HCT116 (cell line): ENCODE data around the gene GRID2. TPM values are rescaled to one million over a fixed set of nuclear protein-coding genes. Genes with fewer than 3 reads are reported as not detected.

Experiments used
- ATAC-seq: fragments of 200-7000 bp; cut with Tn5 transposase; 2 replicates; pipeline ENCODE4 v1.9.1; 2020; ENCODE audit warnings: mild to moderate bottlenecking, moderate library complexity
- BruUV-seq: library from RNA; stranded (reverse); fragments of 400-500 nt; replicated peaks from 2 replicates; lab custom pipeline; 2021; lab: Mats Ljungman, UMichigan
- CTCF ChIA-PET: fragments of 300-600 bp; sonication (Branson Sonifier 250); formaldehyde crosslinking; loops from one replicate; lab custom pipeline; 2021; ENCODE audit warnings: antibody characterized with exemption; lab: Charles Lee
- POLR2A ChIA-PET: fragments of 300-600, 350-600 bp; sonication (Branson Sonifier 250); formaldehyde crosslinking; loops from one replicate; lab custom pipeline; 2021; ENCODE audit warnings: antibody characterized with exemption; lab: Charles Lee
- RAD21 ChIA-PET, 2 experiments: fragments of 300-600 bp; sonication (Branson Sonifier 250); formaldehyde crosslinking; loops; one replicate each; lab custom pipeline; 2023; ENCODE audit warnings: low total read pairs in 2 of 2; ENCODE audit not compliant: uncharacterized antibody in 2 of 2, unreplicated experiment in 2 of 2, low non-redundant PET in 1 of 2; lab: Charles Lee
- DNase-seq: peaks from one replicate; pipeline ENCODE4 v3.0.0-alpha.2; 2010; ENCODE audit warnings: low read depth, low spot score
- H2AFZ ChIP-seq: fragments of 200-600 bp; shearing (Covaris generic), sonication (generic); 2 replicates; pipeline ENCODE4 v1.6.1; 2017; ENCODE audit warnings: low read depth, mixed run types, mixed read lengths, antibody characterized with exemption, low read length; ENCODE audit not compliant: poor library complexity, severe bottlenecking
- H3K27ac ChIP-seq: 2 replicates; pipeline ENCODE4 v1.5.1; 2012; ENCODE audit warnings: low read depth, low read length
- H3K27me3 ChIP-seq: fragments of 200-600 bp; sonication (generic); 2 replicates; pipeline ENCODE4 v1.6.1; 2016; ENCODE audit warnings: mixed run types, low read length, mixed read lengths; ENCODE audit not compliant: insufficient read depth
- H3K36me3 ChIP-seq, 2 experiments: fragments of 200-500 bp in 1 of 2; fragments of 200-600 bp in 1 of 2; sonication (Bioruptor generic) in 1 of 2; sonication (generic) in 1 of 2; 2 replicates each; pipeline versions ENCODE4 v1.5.1 to v1.6.1; 2014 to 2016; ENCODE audit warnings: low read length in 2 of 2, inconsistent platforms in 1 of 2, mixed read lengths in 1 of 2, mixed run types in 1 of 2; ENCODE audit not compliant: insufficient read depth in 2 of 2, control insufficient read depth in 1 of 2
- H3K4me1 ChIP-seq, 2 experiments: fragments of 200-600 bp in 1 of 2; sonication (generic) in 1 of 2; 2 replicates each; pipeline versions ENCODE4 v1.5.1 to v1.6.1; 2012 to 2017; ENCODE audit warnings: low read length in 2 of 2, inconsistent platforms in 1 of 2, mild to moderate bottlenecking in 1 of 2, mixed read lengths in 1 of 2, mixed run types in 1 of 2, moderate library complexity in 1 of 2; ENCODE audit not compliant: insufficient read depth in 2 of 2, control insufficient read depth in 1 of 2
- H3K4me2 ChIP-seq: fragments of 200-600 bp; sonication (generic); 2 replicates; pipeline ENCODE4 v1.6.1; 2017; ENCODE audit warnings: mixed run types, low read length, mixed read lengths
- H3K4me3 ChIP-seq, 2 experiments: fragments of 200-600 bp in 1 of 2; sonication (generic) in 1 of 2; replicated peaks in 1 of 2; 2 replicates each; pipeline ENCODE4 v1.5.1; 2011 to 2016; ENCODE audit warnings: low read length in 2 of 2, control low read depth in 1 of 2, low read depth in 1 of 2, mild to moderate bottlenecking in 1 of 2, mixed read lengths in 1 of 2, mixed run types in 1 of 2
- H3K79me2 ChIP-seq: fragments of 200-600 bp; sonication (generic); 2 replicates; pipeline ENCODE4 v1.6.1; 2017; ENCODE audit warnings: mild to moderate bottlenecking, mixed run types, low read length, moderate library complexity, mixed read lengths; ENCODE audit not compliant: insufficient read depth
- H3K9ac ChIP-seq: fragments of 200-600 bp; sonication (generic); 2 replicates; pipeline ENCODE4 v1.6.1; 2016; ENCODE audit warnings: low read length, mixed read lengths
- H3K9me2 ChIP-seq: fragments of 200-600 bp; sonication (generic), shearing (Covaris generic); 2 replicates; pipeline ENCODE4 v1.6.1; 2017; ENCODE audit warnings: mixed run types, mild to moderate bottlenecking, moderate library complexity; ENCODE audit not compliant: insufficient read depth
- H3K9me3 ChIP-seq, 2 experiments: fragments of 200-500 bp in 1 of 2; fragments of 200-600 bp in 1 of 2; sonication (Bioruptor generic) in 1 of 2; sonication (generic) in 1 of 2; 2 replicates each; pipeline ENCODE4 v1.6.1; 2014 to 2017; ENCODE audit warnings: low read length in 2 of 2, mixed read lengths in 2 of 2, inconsistent platforms in 1 of 2, low read depth in 1 of 2, mild to moderate bottlenecking in 1 of 2, mixed run types in 1 of 2, moderate library complexity in 1 of 2; ENCODE audit not compliant: control insufficient read depth in 1 of 2, insufficient read depth in 1 of 2
- H4K20me1 ChIP-seq: fragments of 200-600 bp; sonication (generic), shearing (Covaris generic); 2 replicates; pipeline ENCODE4 v1.6.1; 2017; ENCODE audit warnings: mixed run types, mild to moderate bottlenecking, moderate library complexity; ENCODE audit not compliant: insufficient read depth
- ELF1 ChIP-seq: IDR thresholded peaks from 2 replicates; pipeline ENCODE4 v1.6.1; 2012; ENCODE audit warnings: low read depth, borderline replicate concordance
- FOSL1 ChIP-seq: IDR thresholded peaks from 2 replicates; pipeline ENCODE4 v1.6.1; 2012; ENCODE audit warnings: low read depth
- POLR2A ChIP-seq: IDR thresholded peaks from 2 replicates; pipeline ENCODE4 v1.7.0; 2011; ENCODE audit warnings: borderline replicate concordance; ENCODE audit not compliant: insufficient read depth, insufficient read length; ENCODE audit errors: extremely low read depth
- RAD21 ChIP-seq: IDR thresholded peaks from 2 replicates; pipeline ENCODE4 v1.6.1; 2012; ENCODE audit warnings: low read depth, mild to moderate bottlenecking
- SIN3A ChIP-seq: IDR thresholded peaks from 2 replicates; pipeline ENCODE4 v1.6.1; 2012; ENCODE audit warnings: low read depth
- SP1 ChIP-seq: IDR thresholded peaks from 2 replicates; pipeline ENCODE4 v1.6.1; 2012; ENCODE audit warnings: low read depth
- intact Hi-C: fragments of 100-400 bp; cut with micrococcal nuclease; formaldehyde crosslinking; loops from 2 replicates; pipeline ENCODE4 v1.10.0; 2022
- total RNA-seq: library from RNA; stranded (reverse); gene quantifications from one replicate; pipeline ENCODE4 v1.2.1, GENCODE V29; 2021; ENCODE audit not compliant: unreplicated experiment
- TF ChIP-seq, protein P1 (sequence below): IDR thresholded peaks from 2 replicates; pipeline ENCODE4 v1.6.1; 2012

Gene GRID2
- total RNA-seq, 1 experiment from 2014 or later: not detected

DNA sequence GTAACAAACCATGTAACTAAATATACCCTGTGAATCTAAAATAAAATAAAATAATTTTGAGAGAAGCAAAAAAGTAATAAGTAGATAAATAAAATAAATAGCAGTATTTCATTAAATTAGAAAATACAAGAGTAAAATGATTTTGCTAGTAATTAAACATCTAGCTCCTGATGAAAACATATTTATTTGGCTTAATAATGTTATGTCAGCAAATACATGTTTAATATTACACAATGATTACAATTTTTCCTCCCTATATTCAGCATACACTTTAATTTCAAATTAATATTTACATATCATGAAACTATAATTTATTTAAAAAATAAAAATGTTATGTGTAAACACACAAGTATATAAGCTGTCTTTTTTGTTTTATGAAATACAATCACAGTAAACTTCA lies 697.1 kb downstream of the GRID2 start:
- ChIA-PET CTCF (no interaction called here), RAD21 (no interaction called here), POLR2A (no interaction called here)
- Histone ChIP-seq H3K9me2 (no peaks in the 10 kb centered on the region), H4K20me1 (no peaks in the 10 kb centered on the region), H3K36me3 (no peaks in the 10 kb centered on the region), H3K79me2 (no peaks in the 10 kb centered on the region), H3K4me3 (no peak overlapping the region), H3K4me2 (no peak overlapping the region), H2AFZ (no peak overlapping the region), H3K9me3 (no peaks in the 10 kb centered on the region), H3K4me1 (no peaks in the 10 kb centered on the region), H3K9ac (no peak overlapping the region), H3K27me3 (no peaks in the 10 kb centered on the region), H3K27ac (no peak overlapping the region)
- intact Hi-C loops: no loop called here
- TF ChIP-seq POLR2A (no peak), SIN3A (no peak)
- TF ChIP-seq, protein P1, sequence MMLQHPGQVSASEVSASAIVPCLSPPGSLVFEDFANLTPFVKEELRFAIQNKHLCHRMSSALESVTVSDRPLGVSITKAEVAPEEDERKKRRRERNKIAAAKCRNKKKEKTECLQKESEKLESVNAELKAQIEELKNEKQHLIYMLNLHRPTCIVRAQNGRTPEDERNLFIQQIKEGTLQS: no peak
- ATAC-seq (no peak), DNase-seq (no peak)
- BruUV-seq: no TSS peak

DNA sequence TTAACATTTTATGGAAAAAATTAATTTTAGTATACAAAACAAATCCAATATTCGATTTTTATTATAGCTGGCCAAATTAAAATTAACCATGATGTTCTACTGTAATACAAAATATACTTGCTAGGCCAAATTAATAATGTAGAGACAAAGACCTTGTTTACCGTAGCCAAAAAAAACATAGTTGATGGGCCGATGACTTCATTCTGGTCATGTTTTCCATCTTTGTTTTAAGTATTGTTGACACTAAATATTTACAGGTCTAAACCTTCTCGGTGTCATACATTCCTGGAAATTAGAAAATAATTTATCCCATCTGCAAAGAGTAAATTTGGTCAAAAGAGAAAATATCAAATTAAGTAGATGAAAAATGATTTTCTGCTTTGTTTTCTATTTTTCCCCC lies 698.5 kb downstream of the GRID2 start:
- H3K27me3 ChIP-seq: no peaks in the 10 kb centered on the region
- no peak for ATAC-seq
- no peak overlapping the region for H3K4me3 ChIP-seq
- no peaks in the 10 kb centered on the region for H4K20me1 ChIP-seq
- no peaks in the 10 kb centered on the region for H3K36me3 ChIP-seq
- no peak overlapping the region for H3K27ac ChIP-seq
- H3K9me3 ChIP-seq: no peaks in the 10 kb centered on the region
- intact Hi-C loops: no loop called here
- H2AFZ ChIP-seq: peak overlapping the region; percentile 32
- ChIA-PET RAD21 (no interaction called here), CTCF (no interaction called here), POLR2A (no interaction called here)
- TF ChIP-seq SP1 (no peak), ELF1 (no peak), FOSL1 (no peak), RAD21 (no peak)
- no TSS peak for BruUV-seq
- H3K79me2 ChIP-seq: no peaks in the 10 kb centered on the region
- H3K9ac ChIP-seq: no peak overlapping the region
- DNase-seq: no peak
- H3K4me2 ChIP-seq: no peak overlapping the region
- H3K9me2 ChIP-seq: no peaks in the 10 kb centered on the region
- no peaks in the 10 kb centered on the region for H3K4me1 ChIP-seq
